SK-N-MC (cell line): ENCODE measurements around the gene TUT4.

Source experiments
- EZH2 ChIP-seq: fragments of 200-600 bp; sonication (generic); IDR thresholded peaks from one replicate; pipeline ENCODE4 v1.6.1; 2017; ENCODE audit warnings: antibody characterized with exemption
- FOXP2 ChIP-seq: optimal IDR thresholded peaks from 2 replicates; pipeline ENCODE3; 2011; ENCODE audit warnings: mild to moderate bottlenecking, moderate library complexity; ENCODE audit not compliant: insufficient read depth; ENCODE audit errors: extremely low read length, control extremely low read depth
- POLR2AphosphoS5 ChIP-seq: IDR thresholded peaks from 2 replicates; pipeline ENCODE4 v1.6.1; 2012; ENCODE audit warnings: mild to moderate bottlenecking, low read depth, low read length, borderline replicate concordance

DNA sequence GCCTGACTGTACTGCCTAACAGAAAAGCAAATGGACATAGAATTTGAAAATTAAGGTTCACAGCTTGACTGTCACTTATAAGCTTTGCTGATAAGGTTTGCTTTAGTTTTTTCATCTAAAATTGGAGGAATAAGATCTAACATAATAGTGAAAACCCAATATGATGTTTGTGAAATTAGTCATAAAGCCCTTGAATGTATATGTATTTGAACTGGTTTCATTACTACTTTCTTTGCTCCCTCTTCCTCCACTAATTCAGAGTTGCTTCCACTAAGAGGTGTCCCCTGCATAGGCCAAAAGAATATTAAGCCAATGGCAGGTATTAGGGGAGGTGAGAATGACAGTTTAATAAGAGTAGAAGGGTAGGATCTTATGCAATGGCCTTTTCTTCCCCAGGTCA lies 137.9 kb downstream of the TUT4 start:
- no peak for TF ChIP-seq EZH2
- TF ChIP-seq POLR2AphosphoS5, result no peak
- no peak for TF ChIP-seq FOXP2
